SIG-M5 (cell line): ENCODE results near the gene TRIM14.
"Not testable (repeated sequence)": the region's sequence is repeated elsewhere in the genome, so short reads cannot be mapped to it uniquely, and the experiment has no call there.

ENCODE experiments used
- DNase-seq: peaks from one replicate; lab custom pipeline; 2025; lab: John Stamatoyannopoulos, UW

Gene TRIM14

DNA sequence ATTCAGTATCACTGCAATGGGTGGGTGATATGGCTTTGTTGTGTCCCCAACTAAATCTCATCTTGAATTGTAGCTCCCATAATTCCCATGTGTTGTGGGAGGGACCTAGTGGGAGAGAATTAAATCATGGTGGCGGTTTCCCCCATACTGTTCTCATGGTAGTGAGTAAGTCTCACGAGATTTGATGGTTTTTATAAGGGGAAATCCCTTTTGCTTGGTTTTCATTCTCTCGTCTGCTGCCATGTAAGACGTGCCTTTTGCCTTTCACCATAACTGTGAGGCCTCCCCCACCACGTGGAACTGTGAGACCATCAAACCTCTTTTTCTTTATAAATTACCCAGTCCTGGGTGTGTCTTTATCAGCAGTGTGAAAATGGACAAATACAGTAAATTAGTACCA lies 72.0 kb downstream of the TRIM14 start:
- no peak for DNase-seq

DNA sequence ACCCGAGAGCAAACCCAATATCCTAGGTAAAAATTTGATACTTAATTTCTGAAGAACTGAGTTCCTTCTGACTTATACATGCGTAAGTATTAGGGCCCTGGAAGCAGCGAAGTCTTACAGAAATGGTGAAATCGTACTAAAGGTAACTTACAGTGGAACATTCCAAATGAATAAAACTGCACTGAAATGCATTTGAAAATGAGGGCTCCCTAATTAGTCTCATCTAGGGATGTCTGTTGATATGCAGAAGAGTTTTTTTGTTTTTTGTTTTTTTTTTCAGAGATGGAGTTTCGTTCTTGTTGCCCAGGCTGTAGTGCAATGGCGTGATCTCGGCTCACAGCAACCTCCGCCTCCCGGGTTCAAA lies 72.9 kb downstream of the TRIM14 start:
- DNase-seq, result no peak

DNA sequence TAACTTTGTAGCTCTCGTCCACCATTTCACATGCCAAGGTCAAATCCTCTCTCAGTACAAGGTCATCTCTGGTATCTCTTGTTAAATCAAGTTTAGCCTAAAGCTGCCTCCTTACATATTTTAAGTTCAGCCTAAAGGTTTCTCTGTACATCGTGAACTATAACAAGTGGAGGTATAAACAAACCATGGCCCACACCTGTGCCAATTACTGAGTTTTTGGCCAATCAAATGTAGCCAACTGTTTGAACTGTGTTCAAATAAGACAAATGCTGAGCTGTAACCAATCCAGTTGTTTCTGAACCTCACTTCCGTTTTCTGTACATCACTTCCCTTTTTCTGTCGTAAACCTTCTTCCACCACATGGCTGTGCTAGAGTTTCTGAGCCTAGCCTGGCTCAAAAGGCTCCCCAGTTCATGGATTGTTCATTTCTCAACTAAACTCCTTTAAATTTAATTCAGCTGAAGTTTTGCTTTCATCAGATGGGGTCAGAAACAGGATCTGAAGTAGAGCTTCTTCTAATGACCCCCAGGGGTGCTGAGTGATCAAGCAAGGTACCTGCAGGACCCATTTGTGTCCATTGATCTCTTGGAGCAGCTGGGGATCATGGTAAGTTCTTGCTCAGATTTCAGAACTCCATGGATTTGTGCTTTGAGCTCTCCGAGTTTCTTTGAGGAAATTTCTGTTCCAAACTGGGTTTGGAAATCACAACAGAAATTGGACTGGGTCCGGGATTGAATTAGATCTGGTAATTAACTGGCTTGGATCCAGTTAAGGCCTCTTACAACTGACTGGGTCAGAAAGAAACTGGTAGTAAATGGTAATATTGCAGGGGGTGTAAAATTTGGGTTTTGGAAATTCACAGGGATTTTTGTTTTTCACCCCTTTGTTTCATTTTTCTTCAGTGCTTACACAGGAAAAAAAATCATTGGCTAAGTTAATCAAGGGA lies 73.5 kb downstream of the TRIM14 start:
- peak; percentile 88 for DNase-seq

DNA sequence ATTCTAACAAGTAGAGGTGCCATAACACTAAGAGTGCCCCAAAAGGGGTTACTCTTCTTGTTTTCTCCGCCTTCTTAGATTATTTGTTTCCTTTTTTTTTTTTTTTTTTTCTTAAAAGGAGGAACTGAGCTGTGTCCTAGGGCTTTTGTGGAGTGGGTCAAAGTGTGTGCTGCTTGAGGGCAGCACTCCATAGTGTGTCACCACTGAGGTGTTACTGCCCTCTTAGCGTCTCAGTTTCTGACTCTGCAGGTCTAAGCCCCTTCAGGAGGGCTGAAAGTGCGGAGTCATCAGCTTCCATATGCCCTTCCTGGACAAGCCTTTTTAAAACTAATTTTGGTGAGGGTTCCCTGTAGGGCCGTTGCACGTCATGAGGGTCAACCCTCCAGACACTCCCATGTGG lies 75.1 kb downstream of the TRIM14 start:
- no peak for DNase-seq

DNA sequence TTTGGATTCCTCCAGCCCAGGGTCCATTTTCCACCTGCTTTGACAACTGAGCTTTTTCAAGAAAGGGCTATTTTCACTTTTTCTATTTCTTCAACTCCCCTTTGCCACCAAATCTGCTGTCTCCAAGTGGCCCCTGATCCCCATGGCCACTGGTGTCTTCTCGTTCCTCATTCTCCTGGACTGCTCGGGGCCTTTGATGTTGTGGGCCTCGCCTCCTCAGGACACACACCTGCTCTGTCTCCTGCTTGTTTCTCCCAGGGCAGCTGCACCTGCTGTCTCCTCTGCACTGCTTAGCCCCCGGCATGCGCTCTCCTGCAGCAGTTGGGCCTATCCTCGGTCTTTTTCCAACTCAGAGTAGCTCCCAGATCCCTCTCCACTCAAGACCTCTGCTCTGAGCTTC lies 78.8 kb downstream of the TRIM14 start:
- no peak for DNase-seq

DNA sequence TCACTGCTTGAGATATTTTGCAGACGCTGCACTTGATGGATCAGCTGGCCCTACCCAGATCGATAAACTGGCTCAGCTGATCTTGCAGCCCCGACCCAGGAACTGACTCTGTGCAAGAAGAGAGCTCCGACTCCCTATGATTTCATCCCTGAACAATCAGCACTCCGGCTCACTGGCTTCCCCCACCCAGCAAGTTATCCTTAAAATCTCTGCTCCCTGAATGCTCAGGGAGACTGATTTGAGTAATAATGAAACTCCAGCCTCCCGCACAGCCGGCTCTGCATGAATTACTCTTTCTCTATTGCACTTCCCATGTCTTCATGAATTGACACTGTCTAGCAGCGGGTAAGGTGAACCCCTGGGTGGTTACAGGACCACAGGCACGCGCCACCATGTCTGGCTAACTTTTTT lies 79.4 kb downstream of the TRIM14 start:
- no peak for DNase-seq

DNA sequence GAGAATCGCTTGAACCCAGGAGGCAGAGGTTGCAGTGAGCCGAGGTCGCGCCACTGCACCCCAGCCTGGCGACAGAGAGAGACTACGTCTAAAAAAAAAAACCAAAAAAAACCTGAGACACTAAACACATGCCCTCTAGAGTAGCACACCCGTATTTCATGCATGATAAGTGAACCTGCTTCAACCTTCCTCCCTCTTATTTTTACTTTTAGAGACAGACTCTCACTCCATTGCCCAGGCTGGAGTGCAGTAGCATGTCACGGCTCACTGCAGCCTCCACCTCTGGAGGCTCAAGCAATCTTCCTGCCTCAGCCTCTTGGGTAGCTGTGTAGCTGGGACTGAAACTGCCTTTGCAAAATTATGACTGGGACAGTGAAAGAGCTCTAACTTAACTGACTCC lies 80.1 kb downstream of the TRIM14 start:
- DNase-seq, result no peak

DNA sequence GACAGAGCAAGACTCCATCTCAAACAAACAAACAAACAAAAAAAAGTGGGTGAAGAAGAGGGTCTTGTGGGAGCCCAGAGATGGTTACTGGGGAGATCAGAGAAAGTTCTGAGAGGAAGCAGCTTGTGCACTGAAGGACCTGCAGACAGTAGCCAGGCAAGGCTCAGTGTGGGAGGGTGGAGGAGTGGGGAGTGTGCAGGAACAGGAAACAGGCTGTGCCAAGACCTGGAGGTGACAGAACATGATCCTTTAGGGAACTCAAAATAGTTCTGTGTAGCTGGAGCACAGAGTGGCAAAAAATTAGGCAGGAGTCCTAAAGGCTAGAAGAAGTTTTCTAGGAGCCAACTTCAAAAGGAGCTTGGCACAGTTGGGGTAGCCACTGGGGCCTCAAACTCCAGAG lies 81.7 kb downstream of the TRIM14 start:
- DNase-seq, result no peak

DNA sequence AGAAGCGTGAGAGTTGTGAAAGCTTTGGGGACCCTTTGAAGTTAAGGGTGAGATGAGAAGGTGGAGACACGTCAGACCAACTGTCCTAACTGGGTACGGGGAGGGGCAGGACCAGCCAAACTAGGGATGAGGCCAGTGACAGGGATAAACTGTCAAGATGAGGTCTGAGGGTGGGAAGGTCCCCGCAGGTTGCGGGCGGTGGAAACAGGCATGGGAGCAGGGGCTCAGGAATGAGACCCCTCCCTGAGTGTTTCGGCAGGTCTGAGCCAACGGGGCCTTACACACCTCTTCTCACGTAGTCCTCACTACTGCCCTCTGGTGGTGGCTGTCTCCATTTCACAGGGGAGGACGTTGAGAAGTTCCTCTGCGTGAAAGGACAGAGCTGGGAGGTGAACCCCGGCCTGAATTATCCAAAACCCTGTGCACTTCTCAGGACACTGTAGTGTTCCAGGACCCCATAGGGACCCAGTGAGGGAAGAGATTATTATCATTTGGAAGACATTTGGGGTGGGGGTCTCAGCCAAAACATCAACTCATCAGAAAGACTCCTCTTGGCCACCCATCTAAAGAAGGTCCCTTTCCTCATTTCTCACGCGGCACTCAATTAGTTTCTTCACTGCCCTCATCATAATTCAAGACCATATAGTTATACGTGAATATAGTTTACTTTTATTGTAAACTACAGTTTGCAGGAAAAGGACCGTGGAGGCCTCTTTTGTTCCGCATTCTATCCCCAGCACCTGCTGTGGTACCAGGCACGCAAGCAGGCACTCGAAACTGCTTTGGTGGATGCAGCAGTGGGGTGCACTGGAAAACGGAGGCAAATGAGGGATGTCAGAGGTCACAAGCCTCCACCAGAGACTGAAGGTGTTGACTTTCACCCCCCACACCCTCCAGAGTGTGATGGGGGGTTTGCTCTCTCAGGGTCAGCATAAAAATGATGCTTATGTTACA lies 84.2 kb downstream of the TRIM14 start:
- no peak for DNase-seq

DNA sequence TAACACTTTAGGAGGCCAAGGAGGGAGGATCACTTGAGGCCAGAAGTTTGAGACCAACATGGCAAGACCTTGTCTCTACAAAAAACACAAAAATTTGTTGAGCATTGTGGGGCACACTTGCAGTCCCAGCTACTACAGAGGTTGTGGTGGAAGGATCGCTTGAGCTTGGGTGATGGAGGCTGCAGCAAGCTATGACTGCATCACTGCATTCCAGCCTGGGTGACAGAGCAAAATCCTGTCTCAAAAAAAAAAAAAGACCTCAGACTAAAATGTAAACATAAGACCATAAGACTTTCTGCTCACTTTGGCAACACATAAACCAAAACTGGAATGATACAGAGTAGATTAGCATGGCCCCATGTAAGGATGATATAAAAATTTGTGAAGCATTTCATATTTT lies 87.1 kb downstream of the TRIM14 start:
- DNase-seq, result no peak

DNA sequence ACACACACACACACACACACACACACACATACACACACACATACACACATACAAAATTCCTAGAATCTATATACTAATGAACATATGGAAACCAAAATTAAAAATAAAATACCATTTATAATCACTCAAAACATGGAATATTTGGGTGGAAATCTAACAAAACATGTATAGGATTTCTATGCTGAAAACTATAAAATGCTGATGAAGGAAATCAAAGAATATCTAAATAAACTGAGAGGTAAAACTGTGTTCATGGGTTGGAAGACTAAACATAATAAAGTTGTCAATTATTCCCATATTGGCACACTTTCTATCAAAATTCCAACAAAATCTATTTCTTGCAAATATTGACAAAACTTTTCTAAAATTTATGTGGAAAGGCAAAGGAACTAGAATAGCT lies 87.9 kb downstream of the TRIM14 start:
- DNase-seq, result no peak

DNA sequence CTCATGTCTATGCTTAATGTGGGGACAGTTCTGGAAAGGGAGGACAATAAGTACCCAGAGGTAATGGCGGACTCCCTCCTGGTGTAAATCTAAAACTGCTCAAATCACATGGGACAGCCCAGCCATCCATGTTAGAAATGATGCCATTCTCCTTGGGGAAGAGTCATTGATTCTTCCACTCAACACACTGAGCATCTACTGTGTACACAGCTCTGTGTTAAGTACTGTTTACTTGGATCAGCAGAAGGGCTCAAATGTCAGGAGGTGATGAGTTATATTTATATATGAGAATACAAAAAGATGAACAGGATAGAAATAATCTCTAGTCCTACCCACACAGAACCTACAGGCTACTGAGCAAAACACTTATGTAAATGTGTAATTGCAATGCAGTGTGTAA lies 94.3 kb downstream of the TRIM14 start:
- DNase-seq, result no peak

DNA sequence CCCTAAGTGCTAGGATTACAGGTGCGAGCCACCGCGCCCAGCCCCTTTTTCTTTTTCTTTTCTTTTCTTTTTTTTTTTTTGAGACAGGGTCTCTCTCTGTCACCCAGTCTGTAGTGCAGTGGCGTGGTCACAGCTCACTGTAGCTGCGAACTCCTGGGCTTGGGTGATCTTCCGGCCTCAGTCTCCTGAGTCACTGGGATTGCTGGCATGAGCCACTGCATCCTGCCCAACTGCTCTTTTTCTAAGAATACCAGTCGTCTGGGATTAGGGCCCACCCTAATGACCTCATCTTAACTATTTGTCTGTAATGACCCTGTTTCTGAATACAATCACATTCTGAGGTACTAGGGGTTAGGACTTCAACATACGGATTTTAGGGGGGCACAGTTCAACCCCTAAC lies 96.6 kb downstream of the TRIM14 start:
- no peak for DNase-seq

DNA sequence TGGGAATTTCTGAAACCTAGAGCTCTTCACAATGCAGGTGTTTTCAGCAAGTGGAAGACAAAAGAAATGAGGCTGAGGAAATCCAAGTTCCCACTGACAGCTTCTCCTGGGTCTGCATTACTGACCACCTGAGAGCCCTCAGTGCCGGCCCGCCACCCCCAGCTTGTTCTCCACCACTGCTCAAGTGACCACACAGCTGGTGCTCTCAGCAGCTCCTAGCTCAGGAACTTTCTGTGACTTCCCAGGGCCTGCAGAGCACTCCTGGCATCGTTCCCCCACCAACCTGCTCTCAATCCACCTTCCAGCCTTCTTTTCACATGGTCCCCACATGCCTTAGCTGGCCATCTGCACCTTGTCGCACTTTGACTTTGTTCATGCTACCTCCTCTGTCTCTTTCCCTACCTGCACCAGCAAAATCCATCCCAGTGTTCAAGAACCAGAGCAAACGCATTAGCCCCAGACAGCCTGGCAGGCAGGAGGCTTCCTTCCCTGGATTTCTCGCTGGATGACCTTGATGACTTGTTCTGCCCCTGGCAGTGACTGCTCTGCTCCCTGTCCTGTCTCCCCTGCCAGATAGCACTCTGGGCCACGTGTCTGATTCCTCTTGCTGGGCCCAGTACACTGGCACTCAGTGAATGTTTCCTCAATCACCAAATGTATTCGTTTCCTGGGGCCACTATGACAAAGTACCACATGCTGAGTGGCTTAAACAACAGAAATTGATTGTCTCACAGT lies 97.5 kb downstream of the TRIM14 start:
- no peak for DNase-seq

DNA sequence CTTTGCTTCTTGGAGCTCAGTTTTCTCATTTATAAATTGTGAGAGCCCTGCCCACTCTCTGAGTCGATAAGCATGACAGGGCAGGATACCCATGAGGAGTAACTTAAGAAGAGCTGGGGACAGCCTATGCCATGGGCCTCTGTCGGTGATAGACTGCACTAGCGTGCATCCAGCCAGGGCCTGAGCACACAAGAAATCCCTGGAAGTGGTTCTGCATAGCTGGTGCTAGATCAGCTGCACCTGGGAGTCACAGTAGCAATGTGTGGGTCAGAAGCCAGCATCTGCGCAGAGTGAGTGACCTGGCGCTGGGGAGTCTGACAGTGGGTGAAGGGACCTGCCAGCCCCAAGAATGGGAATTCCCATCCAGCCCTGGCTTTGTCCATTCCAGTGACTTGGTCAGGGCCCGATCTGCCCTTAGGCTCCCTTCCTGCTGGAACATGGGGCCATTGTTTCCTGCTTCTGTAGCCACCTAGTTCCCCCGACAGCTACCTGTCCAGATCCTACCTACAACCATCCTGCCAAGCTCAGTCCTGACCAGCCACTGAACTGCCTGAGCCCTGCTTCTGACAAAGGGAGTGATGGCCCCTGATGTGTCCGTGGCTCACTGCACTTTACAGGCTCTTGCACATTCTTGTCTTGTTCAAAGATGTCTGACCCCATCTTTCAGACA lies 98.4 kb downstream of the TRIM14 start:
- no peak for DNase-seq

DNA sequence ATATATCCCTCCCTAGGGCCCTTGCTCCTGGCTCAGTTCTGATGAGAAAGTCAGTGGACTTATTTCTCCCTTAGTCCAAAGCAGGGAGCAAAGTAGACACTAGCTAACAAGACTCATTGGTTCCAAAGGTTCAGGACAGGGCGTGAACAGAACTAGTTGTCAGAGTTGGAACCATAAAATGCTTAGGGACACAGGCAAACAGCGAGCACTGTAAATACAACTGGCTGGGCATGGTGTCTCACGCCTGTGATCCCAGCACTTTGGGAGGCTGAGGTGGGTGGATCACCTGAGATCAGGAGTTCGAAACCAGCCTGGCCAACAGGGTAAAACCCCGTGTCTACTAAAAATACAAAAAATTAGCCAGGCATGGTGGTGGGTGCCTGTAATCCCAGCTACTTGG lies 99.2 kb downstream of the TRIM14 start:
- not testable (repeated sequence) for DNase-seq
